Measurements from ENCODE around the gene ZNF195.
"Not testable (repeated sequence)": the region's sequence is repeated elsewhere in the genome, so short reads cannot be mapped to it uniquely, and the experiment has no call there.

ZNF195 gene

GRCh38 chr11:3421608-3422379 lies 42.8 kb upstream of the ZNF195 start:
- not testable (repeated sequence) for H3K79me2 ChIP-seq (ENCODE audit: control insufficient read depth, low read length); H4K20me1 ChIP-seq (ENCODE audit: control insufficient read depth, insufficient read depth, low read depth, low read length); H3K9me3 ChIP-seq (ENCODE audit: control insufficient read depth, insufficient read depth, low read length); H3K36me3 ChIP-seq (ENCODE audit: control insufficient read depth, low read length); H3K27me3 ChIP-seq (ENCODE audit: control insufficient read depth, low read length); H3F3A ChIP-seq (ENCODE audit: control insufficient read depth, insufficient read depth); H3K9me2 ChIP-seq (replicated peaks; ENCODE audit: control insufficient read depth, low read length)
- Histone ChIP-seq H3K4me1 (ENCODE audit: control insufficient read depth, low read length) (peaks cover 16% of the 10 kb centered on the region), H3K4me2 (ENCODE audit: low read length) (peak overlapping the region; percentile 100), H3K27ac (ENCODE audit: low read depth, low read length) (peak overlapping the region; percentile 21; the same call in 1 of the 2 replicates), H3K4me3 (ENCODE audit: low read length) (peak overlapping the region; percentile 89)

DNA sequence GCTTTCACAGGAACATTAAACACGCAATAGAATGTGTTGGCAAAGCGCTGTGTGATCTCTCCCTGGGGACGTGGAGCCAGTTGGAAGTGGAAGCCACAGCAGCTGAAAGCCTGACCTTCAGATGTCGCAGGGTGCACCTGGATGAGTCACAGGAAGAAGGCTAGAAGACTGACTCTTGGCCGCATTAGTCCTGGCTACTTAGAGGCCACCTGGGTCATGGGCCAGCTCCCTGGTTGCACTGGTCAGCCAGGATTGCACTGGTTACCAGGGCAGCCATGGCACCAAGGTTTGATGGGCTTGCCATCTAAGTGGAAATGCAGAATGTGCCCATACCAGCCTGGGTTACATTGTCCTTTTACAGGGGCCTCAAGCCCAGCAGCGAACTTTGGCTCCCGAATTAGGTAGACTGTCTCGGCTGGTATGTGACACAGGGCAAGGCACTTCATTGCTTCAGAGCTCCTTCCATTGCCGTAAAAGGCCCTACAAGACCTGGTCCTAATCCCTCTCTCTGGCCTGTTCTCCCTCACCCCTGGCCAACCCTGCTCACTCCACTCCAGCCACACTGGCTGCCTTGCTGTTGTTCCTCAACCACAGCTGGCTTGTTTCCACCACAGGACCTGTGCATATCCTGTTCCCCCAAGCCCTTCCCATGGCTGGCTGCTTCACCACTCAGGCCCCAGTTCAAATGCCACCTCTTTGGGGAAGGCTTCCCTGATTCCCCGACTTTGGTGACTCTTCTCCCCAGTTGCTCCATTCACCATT lies 41.5 kb upstream of the ZNF195 start:
- not testable (repeated sequence) for H3K4me2 ChIP-seq (ENCODE audit: low read length); H3K27me3 ChIP-seq (ENCODE audit: control insufficient read depth, low read length); H3K79me2 ChIP-seq (ENCODE audit: control insufficient read depth, low read length); H3K36me3 ChIP-seq (ENCODE audit: control insufficient read depth, low read length); H3K9me2 ChIP-seq (replicated peaks; ENCODE audit: control insufficient read depth, low read length); H3K9me3 ChIP-seq (ENCODE audit: control insufficient read depth, insufficient read depth, low read length); H3K4me3 ChIP-seq (ENCODE audit: low read length); H3F3A ChIP-seq (ENCODE audit: control insufficient read depth, insufficient read depth); H3K27ac ChIP-seq (ENCODE audit: low read depth, low read length); H4K20me1 ChIP-seq (ENCODE audit: control insufficient read depth, insufficient read depth, low read depth, low read length)
- H3K4me1 ChIP-seq (ENCODE audit: control insufficient read depth, low read length), result peaks cover 16% of the 10 kb centered on the region

DNA sequence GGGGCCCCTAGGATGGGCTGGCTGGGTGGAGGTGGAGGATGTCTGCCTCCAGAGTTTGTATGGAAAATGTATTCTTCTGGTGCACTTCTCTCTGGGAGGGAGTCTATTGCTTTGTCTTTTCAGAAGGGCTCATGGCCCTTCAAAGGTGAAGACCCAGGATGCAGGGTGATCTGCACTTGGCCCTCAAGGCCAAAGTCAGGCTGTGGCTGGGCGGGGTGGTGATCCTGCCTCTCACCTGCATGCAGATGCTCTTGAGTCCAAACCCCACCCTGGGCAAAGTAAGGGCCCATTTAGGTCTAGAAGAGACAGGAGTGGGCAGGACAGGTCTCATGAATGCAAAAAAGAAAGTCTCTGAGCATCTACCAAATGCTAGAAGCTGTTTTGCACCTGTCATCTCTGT lies 40.5 kb upstream of the ZNF195 start:
- peaks cover 16% of the 10 kb centered on the region for H3K4me1 ChIP-seq (ENCODE audit: control insufficient read depth, low read length)
- not testable (repeated sequence) for H3K9me3 ChIP-seq (ENCODE audit: control insufficient read depth, insufficient read depth, low read length); H3K27me3 ChIP-seq (ENCODE audit: control insufficient read depth, low read length); H3K4me3 ChIP-seq (ENCODE audit: low read length); H3K27ac ChIP-seq (ENCODE audit: low read depth, low read length); H3K36me3 ChIP-seq (ENCODE audit: control insufficient read depth, low read length); H3K4me2 ChIP-seq (ENCODE audit: low read length); H3K9me2 ChIP-seq (replicated peaks; ENCODE audit: control insufficient read depth, low read length); H4K20me1 ChIP-seq (ENCODE audit: control insufficient read depth, insufficient read depth, low read depth, low read length); H3F3A ChIP-seq (ENCODE audit: control insufficient read depth, insufficient read depth); H3K79me2 ChIP-seq (ENCODE audit: control insufficient read depth, low read length)

DNA sequence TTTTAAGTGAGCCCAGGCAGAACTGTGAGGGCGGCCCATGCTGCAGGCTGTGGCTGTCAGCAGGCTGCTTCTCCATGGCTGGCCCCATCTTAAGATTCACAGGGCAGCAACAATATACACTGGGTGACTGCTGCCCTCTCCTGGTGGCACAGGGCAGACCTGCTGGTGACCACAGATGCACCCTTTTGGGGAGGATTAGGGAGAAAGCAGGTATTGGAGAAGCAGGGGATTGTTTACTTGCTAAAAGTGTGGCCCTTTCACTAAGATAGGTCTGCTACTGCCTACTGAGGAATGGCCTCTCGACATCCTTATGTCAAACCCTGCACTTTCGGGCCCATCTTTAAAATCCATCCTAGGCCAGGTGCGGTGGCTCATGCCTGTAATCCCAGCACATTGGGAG lies 38.1 kb upstream of the ZNF195 start:
- peak; percentile 46 for TF ChIP-seq CTCF (IDR thresholded peaks at IDR 0.05; ENCODE audit: low read depth, low read length, poor library complexity, severe bottlenecking)
- H3K4me1 ChIP-seq (ENCODE audit: control insufficient read depth, low read length), result peaks cover 11% of the 10 kb centered on the region
- H3K36me3 ChIP-seq (ENCODE audit: control insufficient read depth, low read length); H3K27me3 ChIP-seq (ENCODE audit: control insufficient read depth, low read length); H3F3A ChIP-seq (ENCODE audit: control insufficient read depth, insufficient read depth); H3K4me2 ChIP-seq (ENCODE audit: low read length); H3K9me3 ChIP-seq (ENCODE audit: control insufficient read depth, insufficient read depth, low read length); H4K20me1 ChIP-seq (ENCODE audit: control insufficient read depth, insufficient read depth, low read depth, low read length); H3K79me2 ChIP-seq (ENCODE audit: control insufficient read depth, low read length); H3K4me3 ChIP-seq (ENCODE audit: low read length); H3K27ac ChIP-seq (ENCODE audit: low read depth, low read length); H3K9me2 ChIP-seq (replicated peaks; ENCODE audit: control insufficient read depth, low read length): not testable (repeated sequence)

GRCh38 chr11:3415301-3415700 lies 36.4 kb upstream of the ZNF195 start:
- not testable (repeated sequence) for H3K27ac ChIP-seq (ENCODE audit: low read depth, low read length); H3F3A ChIP-seq (ENCODE audit: control insufficient read depth, insufficient read depth); H3K36me3 ChIP-seq (ENCODE audit: control insufficient read depth, low read length); H3K4me2 ChIP-seq (ENCODE audit: low read length); H3K9me3 ChIP-seq (ENCODE audit: control insufficient read depth, insufficient read depth, low read length); H3K4me1 ChIP-seq (ENCODE audit: control insufficient read depth, low read length); H4K20me1 ChIP-seq (ENCODE audit: control insufficient read depth, insufficient read depth, low read depth, low read length); H3K9me2 ChIP-seq (replicated peaks; ENCODE audit: control insufficient read depth, low read length); H3K27me3 ChIP-seq (ENCODE audit: control insufficient read depth, low read length); H3K4me3 ChIP-seq (ENCODE audit: low read length); H3K79me2 ChIP-seq (ENCODE audit: control insufficient read depth, low read length)

DNA sequence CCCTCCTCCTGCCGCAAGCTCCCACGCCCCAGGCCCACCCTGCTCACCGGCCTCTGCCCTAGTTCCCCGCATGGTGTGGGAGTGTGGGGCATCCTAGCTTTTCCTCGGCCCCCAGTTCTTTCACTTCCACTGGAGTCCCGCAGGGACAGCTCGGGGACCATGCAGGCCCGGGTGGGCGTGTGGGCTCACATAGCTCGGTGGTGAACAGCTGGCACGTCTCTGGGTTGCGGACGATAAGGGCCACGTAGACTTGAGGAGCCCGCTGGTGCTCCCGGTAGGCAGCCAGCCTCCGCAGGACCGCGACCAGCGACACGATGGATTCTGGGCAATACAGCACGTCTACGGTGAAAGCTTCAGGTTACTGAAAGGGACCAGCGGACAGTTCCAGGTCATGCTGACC lies 34.7 kb upstream of the ZNF195 start:
- H3K4me3 ChIP-seq (ENCODE audit: low read length); H3K27ac ChIP-seq (ENCODE audit: low read depth, low read length); H3K27me3 ChIP-seq (ENCODE audit: control insufficient read depth, low read length); H3K9me3 ChIP-seq (ENCODE audit: control insufficient read depth, insufficient read depth, low read length); H3K36me3 ChIP-seq (ENCODE audit: control insufficient read depth, low read length); H3K9me2 ChIP-seq (replicated peaks; ENCODE audit: control insufficient read depth, low read length); H3K79me2 ChIP-seq (ENCODE audit: control insufficient read depth, low read length); H4K20me1 ChIP-seq (ENCODE audit: control insufficient read depth, insufficient read depth, low read depth, low read length); H3K4me1 ChIP-seq (ENCODE audit: control insufficient read depth, low read length); H3K4me2 ChIP-seq (ENCODE audit: low read length); H3F3A ChIP-seq (ENCODE audit: control insufficient read depth, insufficient read depth): not testable (repeated sequence)

Data from DOHH2 (cell line).